Measurements from ENCODE around the gene ZFAND3. TPM values are rescaled to one million over a fixed set of nuclear protein-coding genes. Genes with fewer than 3 reads are reported as not detected.

ZFAND3 gene
- total RNA-seq (2014; rRNA removed; shearing (Covaris generic)): 8.7 and 12.9 TPM in 2 replicates

GRCh38 chr6:37819177-37819801 lies at the start of gene ZFAND3:
ZFAND3 (plus strand) TSS chr6:37819727; CDS start chr6:37819946, 219 bp downstream.
- DNase-seq (ENCODE audit: low read depth): peak; percentile 99

GRCh38 chr6:37774028-37774680 lies 45.4 kb upstream of the ZFAND3 start:
- no peak for DNase-seq (ENCODE audit: low read depth)

- DNase-seq (ENCODE audit: low read depth): no peak
Measured at GRCh38 chr6:37776566-37776965, 43.0 kb upstream of the ZFAND3 start.

- no peak for DNase-seq (ENCODE audit: low read depth)
Measured at GRCh38 chr6:37777272-37777834, 42.2 kb upstream of the ZFAND3 start.

- DNase-seq (ENCODE audit: low read depth): no peak
Measured at GRCh38 chr6:37779111-37779800, 40.3 kb upstream of the ZFAND3 start.

- DNase-seq (ENCODE audit: low read depth): no peak
Measured at GRCh38 chr6:37779902-37780628, 39.5 kb upstream of the ZFAND3 start.

- DNase-seq (ENCODE audit: low read depth): no peak
Measured at GRCh38 chr6:37781788-37782187, 37.7 kb upstream of the ZFAND3 start.

- DNase-seq (ENCODE audit: low read depth): no peak
Measured at GRCh38 chr6:37783025-37783855, 36.3 kb upstream of the ZFAND3 start.

GRCh38 chr6:37783856-37784584 lies 35.5 kb upstream of the ZFAND3 start:
- no peak for DNase-seq (ENCODE audit: low read depth)

GRCh38 chr6:37784585-37784967 lies 35.0 kb upstream of the ZFAND3 start:
- DNase-seq (ENCODE audit: low read depth): no peak

- DNase-seq (ENCODE audit: low read depth): no peak
Measured at GRCh38 chr6:37785002-37785662, 34.4 kb upstream of the ZFAND3 start.

GRCh38 chr6:37785663-37786270 lies 33.8 kb upstream of the ZFAND3 start:
- no peak for DNase-seq (ENCODE audit: low read depth)

GRCh38 chr6:37787216-37787615 lies 32.3 kb upstream of the ZFAND3 start:
- no peak for DNase-seq (ENCODE audit: low read depth)

- DNase-seq (ENCODE audit: low read depth): peak; percentile 47
Measured at GRCh38 chr6:37788259-37788658, 31.3 kb upstream of the ZFAND3 start.

- peak; percentile 98 for DNase-seq (ENCODE audit: low read depth)
Measured at GRCh38 chr6:37791156-37791919, 28.2 kb upstream of the ZFAND3 start.

- DNase-seq (ENCODE audit: low read depth): no peak
Measured at GRCh38 chr6:37792457-37793033, 27.0 kb upstream of the ZFAND3 start.

GRCh38 chr6:37793067-37793466 lies 26.5 kb upstream of the ZFAND3 start:
- DNase-seq (ENCODE audit: low read depth): no peak

- DNase-seq (ENCODE audit: low read depth): no peak
Measured at GRCh38 chr6:37794825-37795224, 24.7 kb upstream of the ZFAND3 start.

Measured in Daoy (cell line).